Dermis microvascular lymphatic vessel endothelial cell (primary cell): Measurements from ENCODE around the gene OASL. TPM values are rescaled to one million over a fixed set of nuclear protein-coding genes. Genes with fewer than 3 reads are reported as not detected.
"Not testable (repeated sequence)": the region's sequence is repeated elsewhere in the genome, so short reads cannot be mapped to it uniquely, and the experiment has no call there.

Experiments used
- DNase-seq, 2 donors: peaks; one replicate each; pipeline versions ENCODE4 v3.0.0 to v3.0.0-alpha.2; 2010; ENCODE audit warnings: low read depth in 2 of 2
- total RNA-seq: library from RNA; depleted of rRNA; stranded (reverse); fragments of >200 nt; gene quantifications from 2 replicates; pipeline ENCODE4 v1.2.1, GENCODE V29; 2014

Gene OASL
- total RNA-seq, 1 donor from 2014 or later = 0.26 TPM

DNA sequence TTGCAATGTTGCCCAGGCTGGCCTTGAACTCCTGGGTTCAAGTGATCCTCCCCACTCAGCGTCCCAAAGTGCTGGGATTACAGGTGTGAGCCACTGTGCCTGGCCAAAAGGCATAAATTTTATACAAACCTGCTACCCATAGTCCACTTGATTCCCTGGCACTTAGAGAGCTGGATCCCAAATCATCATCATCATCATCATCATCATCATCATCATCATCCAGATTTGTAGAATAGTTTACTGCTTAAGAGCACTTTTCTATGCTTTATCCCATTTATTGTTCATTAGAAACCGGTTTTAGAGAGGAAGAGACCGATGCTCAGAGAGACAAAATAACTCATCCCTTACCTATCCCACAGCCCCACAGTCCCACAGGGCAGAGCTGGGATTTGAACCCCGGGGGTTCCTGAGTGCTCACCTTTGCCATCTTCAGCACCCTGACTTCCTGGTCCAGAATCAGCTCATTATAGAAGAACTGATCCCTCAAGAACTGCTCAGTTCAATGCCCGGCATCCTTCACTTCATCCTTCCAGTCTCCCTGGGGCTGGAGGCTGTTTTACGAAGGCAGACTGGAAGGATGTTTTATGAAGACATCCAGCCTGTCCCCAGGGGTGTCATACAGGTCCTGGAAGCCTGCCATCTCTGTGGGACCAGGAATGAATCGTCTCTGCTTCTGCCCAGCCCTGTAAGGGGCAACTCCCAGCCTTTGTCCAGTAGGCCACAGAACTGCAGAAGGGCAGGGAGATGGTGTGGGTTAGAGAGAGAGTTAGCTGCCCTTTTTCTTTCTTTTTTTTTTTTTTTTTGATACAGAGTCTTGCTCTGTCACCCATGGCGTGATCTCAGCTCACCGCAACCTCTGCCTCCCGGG is 20.2 kb upstream of the OASL start:
- DNase-seq = no peak

DNA sequence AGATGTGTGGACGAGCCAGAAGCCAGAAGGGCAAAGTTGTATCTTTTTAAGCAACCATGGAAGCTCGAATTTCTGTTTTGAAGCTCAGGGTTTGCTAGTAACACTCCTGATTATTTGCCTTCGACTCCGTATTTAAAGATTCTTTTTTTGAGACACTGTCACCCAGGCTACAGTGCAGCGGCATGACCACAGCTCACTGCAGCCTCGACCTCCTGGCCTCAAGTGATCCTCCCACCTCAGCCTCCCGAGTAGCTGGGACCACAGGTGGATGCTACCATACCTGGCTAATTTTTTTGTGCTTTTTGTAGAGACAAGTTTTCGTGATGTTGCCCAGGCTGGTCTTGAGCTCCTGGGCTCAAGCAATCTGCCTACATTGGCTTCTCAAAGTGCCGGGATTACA is 18.7 kb upstream of the OASL start:
- no peak for DNase-seq

DNA sequence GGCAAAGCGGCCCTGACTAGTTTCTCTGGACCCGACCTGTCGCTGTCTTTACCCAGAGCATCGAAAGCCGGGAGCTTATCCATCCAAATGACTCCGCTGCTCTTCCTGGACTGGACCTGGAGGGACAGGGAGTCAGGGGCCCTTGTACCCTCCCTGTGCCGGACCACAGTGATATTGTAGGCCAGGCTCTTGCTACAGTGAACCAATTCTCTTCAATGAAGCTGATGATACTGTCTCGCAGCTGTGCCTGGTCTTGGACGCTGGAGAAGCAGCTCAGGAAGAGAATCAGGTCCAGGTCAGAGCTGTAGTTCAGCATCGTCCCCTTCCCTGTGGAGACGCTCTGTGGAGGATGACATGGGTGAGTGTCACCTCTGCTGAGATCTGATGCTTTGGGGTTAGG is 14.7 kb upstream of the OASL start:
- DNase-seq = no peak

GRCh38 chr12:121050725-121051124 is 11.7 kb upstream of the OASL start:
- peak in 1 of 2 donors; percentile 19 for DNase-seq

GRCh38 chr12:121048442-121048841 is 9.4 kb upstream of the OASL start:
- DNase-seq = no peak

DNA sequence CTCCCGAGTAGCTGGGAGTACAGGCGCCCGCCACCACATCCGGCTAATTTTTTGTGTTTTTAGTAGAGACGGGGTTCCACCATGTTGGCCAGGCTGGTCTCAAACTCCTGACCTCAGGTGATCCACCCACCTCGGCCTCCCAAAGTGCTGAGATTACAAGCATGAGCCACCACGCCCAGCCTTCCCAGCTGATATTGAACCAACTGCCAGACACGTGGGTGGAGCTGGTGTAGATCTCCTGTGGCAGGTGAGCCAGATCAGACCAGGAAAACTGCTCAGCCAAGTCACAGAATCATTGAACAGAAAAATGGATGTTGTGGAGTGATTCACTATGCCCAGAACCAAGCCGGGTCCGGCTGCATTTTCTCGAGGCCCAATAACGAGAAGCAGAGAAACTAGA is 8.4 kb upstream of the OASL start:
- not testable (repeated sequence) for DNase-seq

DNA sequence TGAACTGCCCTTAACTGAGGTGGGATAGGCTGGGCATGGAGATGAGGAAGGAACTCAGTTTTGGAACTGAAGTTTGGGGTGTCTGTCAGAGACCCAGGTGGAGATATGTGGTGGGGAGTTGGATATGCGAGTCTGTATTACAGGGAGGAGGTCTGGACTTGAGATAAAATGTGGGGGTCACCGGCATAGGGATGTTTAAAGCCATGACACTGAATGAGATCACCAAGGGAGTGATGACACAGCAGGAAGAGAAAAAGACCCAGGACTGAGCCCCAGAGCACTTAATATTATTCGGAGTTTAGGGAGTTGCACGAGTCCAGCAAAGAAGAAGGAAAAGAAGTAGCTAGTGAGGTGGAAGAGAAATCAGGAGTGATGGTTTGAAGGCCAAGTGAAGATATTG is 4.0 kb upstream of the OASL start:
- no peak for DNase-seq

DNA sequence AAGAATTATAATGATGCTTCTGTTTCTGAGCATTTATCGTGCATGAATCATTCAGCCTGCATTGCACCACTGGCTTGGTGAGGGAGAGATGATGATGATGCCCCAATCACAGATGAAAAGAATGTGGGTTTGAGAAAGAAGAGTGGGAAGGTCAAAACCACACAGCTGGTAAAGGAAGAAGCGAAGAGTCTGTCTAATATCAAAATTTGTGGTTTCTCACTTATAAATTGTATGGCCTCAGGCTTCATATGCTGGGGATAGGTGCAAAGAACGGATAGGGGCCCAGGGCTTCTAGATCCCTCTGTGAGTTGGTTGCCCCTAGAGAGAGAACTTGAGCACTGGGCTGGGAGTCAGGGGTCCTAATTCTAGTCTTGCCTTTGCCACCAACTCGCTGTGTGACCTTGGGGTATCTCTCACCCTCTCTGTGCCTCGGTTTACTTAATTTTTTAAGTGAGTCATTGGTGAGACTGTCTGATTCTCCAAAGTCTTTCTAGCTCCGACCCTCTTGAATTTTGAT is 2.2 kb downstream of the OASL start:
- DNase-seq = no peak

DNA sequence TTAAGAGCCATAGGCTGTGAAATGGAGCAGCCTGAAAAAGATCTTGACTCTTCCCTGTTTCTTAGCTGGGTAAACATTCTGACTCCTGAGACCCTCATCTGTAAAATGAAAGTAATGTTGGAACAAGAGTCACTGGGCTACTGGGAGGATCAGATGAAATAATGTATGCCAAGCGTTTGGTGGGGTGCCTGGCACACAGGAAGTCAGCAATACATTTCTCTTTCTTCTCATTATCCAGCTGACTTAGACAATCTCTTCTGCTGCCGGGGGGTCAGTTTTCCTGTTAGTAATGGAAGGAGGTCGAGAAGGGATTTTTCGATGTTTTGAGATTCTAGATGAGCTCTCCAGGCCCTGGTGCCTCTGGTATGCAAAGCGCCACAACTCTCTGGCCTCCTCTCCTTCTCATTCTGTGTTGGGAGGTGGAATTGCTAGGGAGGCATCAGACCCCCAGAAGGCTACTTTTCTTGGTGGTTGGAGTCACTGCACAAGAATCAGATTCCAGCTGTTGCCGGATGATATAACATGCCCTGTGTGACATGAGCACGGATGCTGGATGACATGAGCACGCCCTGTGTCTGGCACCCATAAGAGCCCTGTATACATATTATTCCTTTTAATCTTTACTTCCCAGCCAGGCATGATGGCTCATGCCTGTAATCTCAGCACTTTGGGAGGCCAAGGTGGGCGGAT is 4.3 kb downstream of the OASL start:
- DNase-seq = no peak

DNA sequence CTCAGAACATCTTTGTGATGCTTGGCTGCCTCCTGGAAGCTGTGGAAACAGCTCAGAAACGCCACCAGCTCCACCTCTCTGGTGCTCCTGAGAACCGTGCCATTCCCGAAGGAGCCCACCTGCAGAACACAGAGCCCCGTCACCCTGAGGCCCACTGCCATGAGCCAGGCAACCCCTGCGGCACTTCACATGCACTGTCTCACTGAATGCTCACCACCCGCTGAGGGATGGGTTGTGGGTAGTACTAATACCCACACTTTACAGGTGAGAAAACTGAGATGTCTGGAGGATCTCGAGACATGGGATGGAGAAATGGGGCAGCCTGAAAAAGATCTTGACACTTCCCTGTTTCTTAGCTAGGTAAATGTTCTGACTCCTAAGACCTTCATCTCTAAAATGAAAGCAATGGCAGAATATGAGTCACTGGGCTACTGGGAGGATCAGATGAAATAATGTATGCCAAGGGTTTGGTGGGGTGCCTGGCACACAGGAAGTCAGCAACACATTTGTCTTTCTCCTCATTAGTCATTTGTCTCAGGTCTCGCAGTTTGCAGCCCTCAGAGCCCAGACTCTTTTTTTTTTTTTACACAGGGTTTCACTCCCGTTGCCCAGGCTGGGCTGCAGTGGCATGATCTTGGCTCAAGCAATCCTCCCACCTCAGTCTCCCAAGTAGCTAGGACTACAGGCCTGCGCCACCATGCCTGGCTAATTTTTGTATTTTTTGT is 5.3 kb downstream of the OASL start:
- DNase-seq = no peak

- DNase-seq = no peak
These were observed 8.4 kb downstream of the OASL start for GRCh38 chr12:121030576-121031212.

DNA sequence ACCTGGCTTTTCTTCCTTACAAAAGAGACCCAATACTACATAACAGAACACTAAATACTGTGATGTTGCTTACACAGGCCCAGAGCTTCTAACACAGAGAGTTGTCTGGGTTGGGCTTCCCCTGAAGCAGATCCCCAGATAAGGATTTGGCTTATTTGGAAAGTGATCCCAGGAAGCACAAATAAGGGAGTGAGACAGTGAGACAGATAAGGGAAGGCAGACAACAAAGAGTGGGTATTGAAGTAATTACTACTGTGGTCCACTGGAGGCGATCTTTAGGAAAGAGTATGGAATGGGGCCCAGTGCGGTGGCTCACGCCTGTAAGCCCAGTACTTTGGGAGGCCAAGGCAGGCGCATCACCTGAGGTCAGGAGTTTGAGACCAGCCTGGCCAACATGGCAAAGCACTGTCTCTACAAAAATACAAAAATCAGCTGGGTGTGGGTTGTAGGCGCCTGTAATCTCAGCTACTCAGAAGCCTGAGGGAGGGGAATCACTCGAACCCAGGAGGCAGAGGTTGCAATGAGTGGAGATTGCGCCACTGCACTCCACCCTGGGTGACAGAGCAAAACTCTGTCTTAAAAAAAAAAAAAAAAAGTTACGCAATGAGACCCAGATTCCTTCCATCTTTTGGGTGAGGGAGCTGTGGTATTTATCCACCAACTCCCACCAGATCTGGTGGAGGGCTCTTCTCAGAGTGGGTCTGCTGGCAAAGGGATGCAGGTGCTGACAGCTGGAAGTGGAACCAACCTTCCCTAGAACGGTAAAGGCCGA is 12.6 kb downstream of the OASL start:
- DNase-seq = no peak

- no peak for DNase-seq
These were observed 13.4 kb downstream of the OASL start for GRCh38 chr12:121025442-121026226.

GRCh38 chr12:121023799-121024198 is 15.2 kb downstream of the OASL start:
- no peak for DNase-seq

GRCh38 chr12:121022713-121023112 is 16.3 kb downstream of the OASL start:
- DNase-seq = no peak

GRCh38 chr12:121021754-121022153 is 17.3 kb downstream of the OASL start:
- no peak for DNase-seq

- DNase-seq = no peak
These were observed 20.0 kb downstream of the OASL start for GRCh38 chr12:121018860-121019617.

GRCh38 chr12:121017966-121018491 is 21.0 kb downstream of the OASL start:
- no peak for DNase-seq
